Measurements from ENCODE around the gene FLNB. TPM values are rescaled to one million over a fixed set of nuclear protein-coding genes. Genes with fewer than 3 reads are reported as not detected.
"Not testable (repeated sequence)": the region's sequence is repeated elsewhere in the genome, so short reads cannot be mapped to it uniquely, and the experiment has no call there.

Gene FLNB
- polyA plus RNA-seq, 3 donors: 0.47 to 4.0 (median 2.1) TPM

- Mint-ChIP-seq H3K27ac (peak overlapping the region in 5 of 7 donors; percentile 30 to 85 (median 66)), H3K27me3 (ENCODE audit: low read depth in 3 of 3) (peaks cover 0 to 11% (median 5%) of the 10 kb centered on the region in 3 donors), H3K9me3 (peaks cover 0 to 2% (median 2%) of the 10 kb centered on the region in 7 donors), H3K36me3 (peaks cover 4 to 9% of the 10 kb centered on the region in 2 donors), H3K4me1 (peaks cover 69% of the 10 kb centered on the region), H3K4me3 (no peak overlapping the region)
- Histone ChIP-seq H3K9me3 (replicated peaks in 1 of 2; ENCODE audit: control insufficient read depth in 1 of 2, insufficient read depth in 1 of 2, low read length in 2 of 2) (no peaks in the 10 kb centered on the region), H3K27ac (ENCODE audit: low read depth in 1 of 2, low read length in 2 of 2) (no peak overlapping the region), H3K4me2 (replicated peaks; ENCODE audit: extremely low read depth, low read length, poor library complexity, severe bottlenecking) (no peak overlapping the region), H4K20me1 (ENCODE audit: insufficient read depth, low read length) (no peaks in the 10 kb centered on the region), H2AFZ (ENCODE audit: insufficient read depth, low read depth, low read length, poor library complexity, severe bottlenecking) (no peak overlapping the region), H3K4me1 (ENCODE audit: control insufficient read depth in 1 of 2, insufficient read depth in 2 of 2, low read length in 2 of 2) (peaks cover 53 to 61% of the 10 kb centered on the region in 2 donors), H3K79me2 (ENCODE audit: insufficient read depth, low read length) (no peaks in the 10 kb centered on the region), H3K9ac (ENCODE audit: insufficient read depth, low read length, poor library complexity, severe bottlenecking) (no peak overlapping the region), H3K4me3 (replicated peaks in 1 of 3; ENCODE audit: low read depth in 2 of 3, low read length in 3 of 3) (no peak overlapping the region), H3K36me3 (replicated peaks in 1 of 2; ENCODE audit: control insufficient read depth in 1 of 2, insufficient read depth in 2 of 2, low read length in 2 of 2) (no peaks in the 10 kb centered on the region), H3K27me3 (ENCODE audit: control insufficient read depth in 2 of 2, insufficient read depth in 2 of 2, low read length in 2 of 2) (no peaks in the 10 kb centered on the region)
- no peak for DNase-seq
- intact Hi-C loops (cut with micrococcal nuclease): loop anchor here in 1 of 2 donors (5.0 to 10.0 kb wide), 2 partner anchors 34 to 349 kb away; partner anchors contain the start of gene PXK
- WGBS (ENCODE audit: insufficient coverage): 100% methylated on average over 2 of the region's 2 CpGs
- TF ChIP-seq CTCF (IDR thresholded peaks at IDR 0.05): no peak
Observed at GRCh38 chr3:57985984-57986246, 22.3 kb upstream of the FLNB start.

- 100% methylated on average over 1 of the region's 4 CpGs for WGBS (ENCODE audit: insufficient coverage)
- Histone ChIP-seq H3K4me2 (replicated peaks; ENCODE audit: extremely low read depth, low read length, poor library complexity, severe bottlenecking) (no peak overlapping the region), H3K4me1 (ENCODE audit: control insufficient read depth in 1 of 2, insufficient read depth in 2 of 2, low read length in 2 of 2) (peaks cover 49 to 57% of the 10 kb centered on the region in 2 donors), H4K20me1 (ENCODE audit: insufficient read depth, low read length) (no peaks in the 10 kb centered on the region), H3K9ac (ENCODE audit: insufficient read depth, low read length, poor library complexity, severe bottlenecking) (no peak overlapping the region), H3K4me3 (replicated peaks in 1 of 3; ENCODE audit: low read depth in 2 of 3, low read length in 3 of 3) (no peak overlapping the region), H3K27ac (ENCODE audit: low read depth in 1 of 2, low read length in 2 of 2) (no peak overlapping the region), H3K9me3 (replicated peaks in 1 of 2; ENCODE audit: control insufficient read depth in 1 of 2, insufficient read depth in 1 of 2, low read length in 2 of 2) (no peaks in the 10 kb centered on the region), H3K79me2 (ENCODE audit: insufficient read depth, low read length) (no peaks in the 10 kb centered on the region), H2AFZ (ENCODE audit: insufficient read depth, low read depth, low read length, poor library complexity, severe bottlenecking) (no peak overlapping the region), H3K36me3 (replicated peaks in 1 of 2; ENCODE audit: control insufficient read depth in 1 of 2, insufficient read depth in 2 of 2, low read length in 2 of 2) (no peaks in the 10 kb centered on the region), H3K27me3 (ENCODE audit: control insufficient read depth in 2 of 2, insufficient read depth in 2 of 2, low read length in 2 of 2) (no peaks in the 10 kb centered on the region)
- H3K36me3 Mint-ChIP-seq: peaks cover 4 to 9% of the 10 kb centered on the region in 2 donors
- H3K27ac Mint-ChIP-seq: peak overlapping the region in 4 of 7 donors; percentile 57 to 85 (median 68)
- peaks cover 0 to 2% (median 2%) of the 10 kb centered on the region in 7 donors for H3K9me3 Mint-ChIP-seq
- no peak for DNase-seq
- no peak for TF ChIP-seq CTCF (IDR thresholded peaks at IDR 0.05)
- peaks cover 0 to 11% (median 3%) of the 10 kb centered on the region in 3 donors for H3K27me3 Mint-ChIP-seq (ENCODE audit: low read depth in 3 of 3)
- intact Hi-C loops (cut with micrococcal nuclease): loop anchor here in 1 of 2 donors (5.0 to 10.0 kb wide), 2 partner anchors 34 to 349 kb away; partner anchors contain the start of gene PXK
- peaks cover 66% of the 10 kb centered on the region for H3K4me1 Mint-ChIP-seq
- H3K4me3 Mint-ChIP-seq: no peak overlapping the region
Observed at GRCh38 chr3:57986261-57986660, 22.0 kb upstream of the FLNB start.

GRCh38 chr3:57989198-57989597 is 19.0 kb upstream of the FLNB start:
- H4K20me1 ChIP-seq (ENCODE audit: insufficient read depth, low read length); H3K9me3 Mint-ChIP-seq; H3K4me3 ChIP-seq (replicated peaks in 1 of 3; ENCODE audit: low read depth in 2 of 3, low read length in 3 of 3); H3K36me3 Mint-ChIP-seq; H3K27me3 Mint-ChIP-seq (ENCODE audit: low read depth in 3 of 3); H3K4me2 ChIP-seq (replicated peaks; ENCODE audit: extremely low read depth, low read length, poor library complexity, severe bottlenecking); H2AFZ ChIP-seq (ENCODE audit: insufficient read depth, low read depth, low read length, poor library complexity, severe bottlenecking); H3K27me3 ChIP-seq (ENCODE audit: control insufficient read depth in 2 of 2, insufficient read depth in 2 of 2, low read length in 2 of 2); H3K27ac ChIP-seq (ENCODE audit: low read depth in 1 of 2, low read length in 2 of 2); H3K36me3 ChIP-seq (replicated peaks in 1 of 2; ENCODE audit: control insufficient read depth in 1 of 2, insufficient read depth in 2 of 2, low read length in 2 of 2); H3K9me3 ChIP-seq (replicated peaks in 1 of 2; ENCODE audit: control insufficient read depth in 1 of 2, insufficient read depth in 1 of 2, low read length in 2 of 2); H3K79me2 ChIP-seq (ENCODE audit: insufficient read depth, low read length); DNase-seq; H3K9ac ChIP-seq (ENCODE audit: insufficient read depth, low read length, poor library complexity, severe bottlenecking); H3K4me3 Mint-ChIP-seq: not testable (repeated sequence)
- H3K4me1 ChIP-seq (ENCODE audit: control insufficient read depth in 1 of 2, insufficient read depth in 2 of 2, low read length in 2 of 2): peaks cover 22 to 33% of the 10 kb centered on the region in 2 donors
- Mint-ChIP-seq H3K27ac (peak overlapping the region in 2 of 7 donors; percentile 40 to 42), H3K4me1 (peaks cover 49% of the 10 kb centered on the region)
- intact Hi-C loops (cut with micrococcal nuclease): loop anchor here in 1 of 2 donors (5.0 to 10.0 kb wide), 2 partner anchors 37 to 346 kb away; partner anchors contain the start of gene PXK
- 92% methylated on average over 4 of the region's 8 CpGs for WGBS (ENCODE audit: insufficient coverage)
